WERI-Rb-1 (cell line): ENCODE measurements around the gene DSCAM.
"Not testable (repeated sequence)": the region's sequence is repeated elsewhere in the genome, so short reads cannot be mapped to it uniquely, and the experiment has no call there.

Source experiments
- DNase-seq: peaks from one replicate; pipeline ENCODE4 v3.0.0-alpha.2; 2020
- H3K27ac ChIP-seq: fragments of 250-450 bp; sonication (Bioruptor Pico); 2 replicates; pipeline ENCODE4 v1.5.1; 2020; ENCODE audit warnings: mild to moderate bottlenecking, moderate library complexity
- H3K27me3 ChIP-seq: fragments of 250-450 bp; sonication (Bioruptor Pico); 2 replicates; pipeline ENCODE4 v1.5.1; 2021; ENCODE audit warnings: mild to moderate bottlenecking, low read depth, moderate library complexity; ENCODE audit not compliant: insufficient read depth, severe bottlenecking
- H3K36me3 ChIP-seq: fragments of 250-450 bp; sonication (Bioruptor Pico); 2 replicates; pipeline ENCODE4 v1.5.1; 2020; ENCODE audit warnings: mild to moderate bottlenecking, moderate library complexity
- H3K4me3 ChIP-seq: 2 replicates; pipeline ENCODE4 v1.5.1; 2011; ENCODE audit warnings: low read depth, mild to moderate bottlenecking, control low read depth, low read length
- H3K9me3 ChIP-seq: fragments of 250-450 bp; sonication (Bioruptor Pico); 2 replicates; pipeline ENCODE4 v1.5.1; 2021; ENCODE audit warnings: mild to moderate bottlenecking, moderate library complexity; ENCODE audit not compliant: severe bottlenecking
- CTCF ChIP-seq: IDR thresholded peaks from 2 replicates; pipeline ENCODE4 v1.5.1; 2011; ENCODE audit warnings: low read depth, mild to moderate bottlenecking, control low read depth, inconsistent platforms, low read length

The DSCAM gene

GRCh38 chr21:40335704-40336103, 511.3 kb downstream of the DSCAM start:
- H3K27ac ChIP-seq = no peak overlapping the region
- H3K27me3 ChIP-seq = no peaks in the 10 kb centered on the region
- DNase-seq = no peak
- H3K9me3 ChIP-seq = no peaks in the 10 kb centered on the region
- TF ChIP-seq CTCF = no peak
- H3K4me3 ChIP-seq = no peak overlapping the region
- H3K36me3 ChIP-seq = no peaks in the 10 kb centered on the region

GRCh38 chr21:40334159-40334558, 512.8 kb downstream of the DSCAM start:
- Histone ChIP-seq H3K27ac (no peak overlapping the region), H3K9me3 (no peaks in the 10 kb centered on the region), H3K36me3 (no peaks in the 10 kb centered on the region), H3K27me3 (no peaks in the 10 kb centered on the region), H3K4me3 (no peak overlapping the region)
- no peak for DNase-seq
- no peak for TF ChIP-seq CTCF

GRCh38 chr21:40333731-40334130, 513.2 kb downstream of the DSCAM start:
- Histone ChIP-seq H3K27ac (no peak overlapping the region), H3K36me3 (no peaks in the 10 kb centered on the region), H3K27me3 (no peaks in the 10 kb centered on the region), H3K4me3 (no peak overlapping the region), H3K9me3 (no peaks in the 10 kb centered on the region)
- TF ChIP-seq CTCF = no peak
- DNase-seq = no peak

GRCh38 chr21:40331804-40332203, 515.2 kb downstream of the DSCAM start:
- no peaks in the 10 kb centered on the region for H3K9me3 ChIP-seq
- DNase-seq = no peak
- H3K27me3 ChIP-seq = no peaks in the 10 kb centered on the region
- TF ChIP-seq CTCF = no peak
- H3K36me3 ChIP-seq = no peaks in the 10 kb centered on the region
- no peak overlapping the region for H3K27ac ChIP-seq
- H3K4me3 ChIP-seq = no peak overlapping the region

- Histone ChIP-seq H3K4me3 (no peak overlapping the region), H3K27ac (no peak overlapping the region), H3K36me3 (no peaks in the 10 kb centered on the region), H3K27me3 (no peaks in the 10 kb centered on the region), H3K9me3 (no peaks in the 10 kb centered on the region)
- no peak for TF ChIP-seq CTCF
- DNase-seq = no peak
These were observed 515.8 kb downstream of the DSCAM start for GRCh38 chr21:40331172-40331571.

GRCh38 chr21:40324389-40324788, 522.6 kb downstream of the DSCAM start:
- Histone ChIP-seq H3K27me3 (no peaks in the 10 kb centered on the region), H3K4me3 (no peak overlapping the region), H3K27ac (no peak overlapping the region), H3K9me3 (no peaks in the 10 kb centered on the region), H3K36me3 (no peaks in the 10 kb centered on the region)
- TF ChIP-seq CTCF = no peak
- no peak for DNase-seq

GRCh38 chr21:40320718-40321117, 526.2 kb downstream of the DSCAM start:
- H3K4me3 ChIP-seq, H3K9me3 ChIP-seq, H3K27ac ChIP-seq, DNase-seq, H3K36me3 ChIP-seq, H3K27me3 ChIP-seq: not testable (repeated sequence)
